NCI-H1417 treated with DMSO at 0.1 percent for 48 hours (cell line): ENCODE results near the gene PIK3R5.
"Not testable (repeated sequence)": the region's sequence is repeated elsewhere in the genome, so short reads cannot be mapped to it uniquely, and the experiment has no call there.

Source experiments
- DNase-seq: peaks from one replicate; lab custom pipeline; 2025; lab: John Stamatoyannopoulos, UW

Gene PIK3R5

DNA sequence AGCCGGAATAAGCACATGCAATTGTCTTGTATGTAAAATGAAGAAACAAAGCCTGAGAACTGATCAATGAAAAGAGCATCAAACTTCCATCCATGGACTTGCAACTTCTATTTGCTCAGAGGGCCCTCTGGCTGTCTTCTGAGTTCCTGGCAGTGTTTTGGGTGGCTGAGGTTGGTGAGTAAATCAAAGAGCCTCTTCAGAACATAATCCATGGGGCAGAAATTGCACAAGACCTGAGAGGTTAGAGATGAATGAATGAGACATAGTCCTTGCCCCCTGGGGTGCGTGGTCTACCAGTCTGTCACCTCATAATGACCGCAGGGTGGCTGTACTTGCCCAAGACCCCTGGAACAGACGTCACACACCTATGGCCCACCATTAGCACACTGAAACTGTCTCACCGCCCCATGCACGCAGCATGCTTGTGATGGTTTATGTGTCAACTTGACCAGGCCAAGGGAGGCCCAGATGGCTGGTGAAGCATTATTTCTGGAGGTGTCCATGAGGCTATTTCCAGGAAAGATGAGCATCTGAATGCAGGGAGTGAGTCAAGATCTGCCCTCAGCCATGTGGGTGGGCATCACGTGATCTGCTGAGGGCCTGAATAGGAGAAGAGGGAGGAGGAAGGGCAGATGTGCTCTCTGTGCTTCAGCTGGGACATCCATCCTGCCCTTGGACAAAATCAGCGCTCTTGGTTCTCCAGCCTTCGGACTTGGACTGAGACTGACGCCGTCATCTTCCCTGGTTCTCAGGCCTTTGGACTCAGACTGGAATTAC lies 106.3 kb downstream of the PIK3R5 start:
- no peak for DNase-seq

GRCh38 chr17:8857919-8858318 lies 107.6 kb downstream of the PIK3R5 start:
- no peak for DNase-seq

GRCh38 chr17:8856869-8857575 lies 108.5 kb downstream of the PIK3R5 start:
- no peak for DNase-seq

DNA sequence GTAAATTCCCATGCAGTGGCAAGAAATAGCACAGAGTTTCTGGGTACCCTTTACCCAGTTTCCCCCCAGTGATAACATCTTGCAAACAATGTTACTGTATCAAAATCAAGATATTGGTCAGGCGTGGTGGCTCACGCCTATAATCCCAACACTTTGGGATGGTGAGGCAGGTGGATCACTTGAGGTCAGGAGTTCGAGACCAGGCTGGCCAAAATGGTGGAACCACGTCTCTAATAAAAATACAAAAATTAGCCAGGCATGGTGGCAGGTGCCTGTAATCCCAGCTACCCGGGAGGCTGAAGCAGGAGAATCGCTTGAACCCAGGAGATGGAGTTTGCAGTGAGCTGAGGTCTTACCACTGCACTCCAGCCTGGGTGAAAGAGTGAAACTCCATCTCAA lies 109.3 kb downstream of the PIK3R5 start:
- DNase-seq, result not testable (repeated sequence)

- DNase-seq, result no peak
Observed at GRCh38 chr17:8855477-8856204, 109.9 kb downstream of the PIK3R5 start.

DNA sequence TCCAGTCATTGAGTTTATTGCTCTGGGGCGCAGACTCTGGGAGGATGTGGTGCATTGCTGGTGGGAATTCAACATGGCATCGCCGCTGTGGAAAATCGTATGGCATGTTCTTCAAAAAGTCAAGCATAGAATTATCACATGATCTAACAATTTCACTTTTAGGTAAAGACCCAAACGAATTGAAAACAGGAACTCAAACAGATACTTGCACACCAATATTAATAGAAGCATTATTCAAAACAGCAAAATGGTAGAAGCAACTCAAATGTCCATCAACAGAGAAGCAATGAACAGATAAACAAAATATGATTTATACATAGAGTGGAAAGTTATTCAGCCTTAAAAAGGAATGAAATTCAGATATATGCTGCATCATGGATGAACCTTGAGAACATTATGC lies 113.9 kb downstream of the PIK3R5 start:
- DNase-seq, result no peak

DNA sequence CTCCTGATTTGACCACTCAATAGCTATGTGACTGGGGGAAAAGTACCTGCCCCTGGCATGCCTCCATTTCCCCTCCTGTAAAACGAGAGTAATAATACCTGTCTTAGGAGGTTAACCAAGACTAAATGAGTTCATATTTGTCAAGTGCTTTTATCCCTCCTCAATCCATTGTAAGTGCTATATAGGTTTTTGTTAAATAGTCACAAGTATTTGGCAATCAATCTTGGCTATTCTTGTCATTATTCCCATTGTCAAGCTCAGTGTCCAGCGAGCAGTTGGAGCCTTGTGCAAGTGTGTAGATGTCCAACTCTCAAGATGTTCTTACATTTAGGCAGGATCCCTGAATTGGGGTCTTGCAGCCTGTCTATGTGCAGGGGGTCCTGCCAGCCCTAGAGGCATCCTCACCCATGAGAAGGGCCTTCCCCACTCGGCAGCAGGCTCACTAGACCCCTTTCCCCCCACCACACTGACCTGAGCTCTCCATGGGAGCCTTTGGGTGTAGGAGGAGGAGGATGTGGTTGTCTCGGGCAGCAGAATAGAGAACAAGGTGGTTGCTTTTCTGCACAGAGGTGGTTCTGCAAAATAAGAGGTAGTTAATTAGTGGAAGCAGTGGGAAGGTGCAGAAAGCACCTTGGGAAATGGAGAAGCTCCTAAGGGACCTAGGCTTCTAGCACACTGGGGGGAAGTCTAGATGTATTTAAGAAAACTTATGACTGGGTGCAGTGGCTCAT lies 116.0 kb downstream of the PIK3R5 start:
- DNase-seq, result no peak

GRCh38 chr17:8847891-8848290 lies 117.6 kb downstream of the PIK3R5 start:
- DNase-seq, result no peak

GRCh38 chr17:8846768-8847211 lies 118.7 kb downstream of the PIK3R5 start:
- no peak for DNase-seq

DNA sequence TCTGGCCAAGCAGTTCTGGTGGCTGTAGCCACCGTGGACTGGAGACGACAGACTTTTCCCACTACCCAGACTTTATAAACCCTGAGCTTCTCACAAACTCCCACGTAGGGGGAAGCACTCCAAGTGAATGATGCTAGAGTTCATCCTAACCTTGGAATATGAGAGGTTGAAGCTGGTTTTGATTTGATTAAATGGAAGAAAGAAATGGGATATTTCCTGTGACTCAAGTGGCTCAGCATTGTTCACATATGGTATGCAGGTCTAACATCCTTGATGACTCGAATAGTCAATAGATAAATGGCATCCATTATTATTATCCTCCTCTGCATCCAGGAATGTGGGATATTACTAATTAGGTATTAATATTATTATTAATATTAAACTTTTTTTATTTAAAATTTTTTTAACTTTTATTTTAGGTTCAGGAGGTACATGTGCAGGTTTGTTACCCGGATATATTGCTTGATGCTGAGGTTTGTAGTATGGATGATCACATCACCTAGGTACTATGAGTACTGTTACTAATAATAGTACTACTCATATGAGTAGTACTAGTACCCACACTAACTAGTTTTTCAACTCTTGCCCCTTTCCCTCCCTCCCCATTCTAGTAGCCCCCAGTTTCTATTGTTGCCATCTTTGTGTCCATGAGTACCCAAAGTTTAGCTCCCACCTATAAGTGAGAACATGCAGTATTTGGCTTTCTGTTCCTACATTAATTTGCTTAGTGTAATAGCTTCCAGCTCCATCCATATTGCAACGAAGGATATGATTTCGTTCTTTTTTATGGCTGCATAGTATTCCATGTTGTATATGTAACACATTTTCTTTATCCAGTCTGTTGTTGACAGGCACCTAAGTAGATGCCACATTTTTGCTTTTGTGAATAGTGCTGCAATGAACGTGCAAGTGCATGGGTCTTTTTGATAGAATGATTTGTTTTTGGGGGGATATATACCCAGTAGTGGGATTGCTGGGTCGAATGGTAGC lies 121.0 kb downstream of the PIK3R5 start:
- no peak for DNase-seq

DNA sequence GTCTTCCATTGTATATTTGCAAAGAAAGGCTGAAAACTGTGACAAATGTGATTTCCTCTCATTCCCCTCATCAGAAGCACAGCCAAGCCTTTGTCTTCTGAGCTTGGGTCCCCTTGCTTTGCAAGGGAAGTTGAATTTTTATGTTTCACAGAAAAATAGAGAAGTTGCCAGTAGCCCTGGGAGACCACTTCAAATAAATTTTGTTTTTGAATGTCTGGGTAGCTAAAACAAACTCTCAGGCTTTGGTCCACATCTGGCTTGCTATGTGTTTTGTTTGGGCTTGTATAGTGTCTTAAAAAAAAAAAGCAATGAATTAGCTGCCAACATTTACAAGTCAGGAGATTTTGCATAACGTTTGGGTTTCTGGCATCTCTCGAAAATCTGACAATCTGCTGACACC lies 122.2 kb downstream of the PIK3R5 start:
- no peak for DNase-seq

DNA sequence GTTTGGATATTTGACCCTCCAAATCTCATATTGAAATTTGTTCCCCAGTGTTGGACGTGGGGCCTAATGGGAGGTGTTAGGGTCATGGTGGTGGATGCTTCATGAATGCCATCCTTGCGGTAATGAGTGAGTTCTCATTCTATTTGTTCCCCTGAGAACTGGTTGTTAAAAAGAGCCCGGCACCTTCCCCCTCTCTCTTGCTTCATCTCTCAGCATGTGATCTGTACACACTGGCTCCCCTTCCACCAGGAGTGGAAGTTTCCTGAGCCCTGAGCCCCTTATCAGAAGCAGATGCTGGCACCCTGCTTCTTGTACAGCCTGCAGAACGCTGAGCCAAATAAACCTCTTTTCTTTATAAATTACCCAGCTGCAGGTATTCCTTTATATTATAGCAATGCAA lies 123.7 kb downstream of the PIK3R5 start:
- no peak for DNase-seq

GRCh38 chr17:8839410-8839935 lies 126.0 kb downstream of the PIK3R5 start:
- no peak for DNase-seq

DNA sequence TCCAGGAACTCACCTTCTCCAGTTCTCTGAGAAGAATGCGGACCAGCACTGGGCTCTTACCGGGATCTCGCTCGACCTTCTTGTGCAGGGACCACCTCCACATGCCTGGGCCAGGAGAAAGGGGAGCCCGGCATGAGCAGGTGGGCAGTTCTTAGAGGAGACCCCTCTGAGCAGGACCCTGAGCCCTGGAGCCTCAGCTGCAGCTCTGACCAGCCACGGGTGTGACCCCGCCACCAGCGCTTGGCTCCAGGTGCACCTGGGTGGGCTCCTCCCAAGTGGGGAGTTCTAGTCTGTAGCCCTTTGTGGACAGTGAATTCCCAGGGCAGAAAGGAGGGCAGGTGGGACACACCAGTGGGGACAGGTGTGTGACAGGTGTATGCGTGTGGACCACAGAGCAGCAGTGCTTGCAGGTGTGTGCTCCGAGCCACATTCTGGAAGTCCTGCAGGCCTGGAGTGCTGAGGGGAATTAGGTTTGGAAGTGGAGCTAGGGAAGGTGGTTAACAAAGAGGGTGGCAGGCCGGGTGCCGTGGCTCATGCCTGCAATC lies 126.9 kb downstream of the PIK3R5 start:
- no peak for DNase-seq

GRCh38 chr17:8837563-8838075 lies 127.9 kb downstream of the PIK3R5 start:
- no peak for DNase-seq

DNA sequence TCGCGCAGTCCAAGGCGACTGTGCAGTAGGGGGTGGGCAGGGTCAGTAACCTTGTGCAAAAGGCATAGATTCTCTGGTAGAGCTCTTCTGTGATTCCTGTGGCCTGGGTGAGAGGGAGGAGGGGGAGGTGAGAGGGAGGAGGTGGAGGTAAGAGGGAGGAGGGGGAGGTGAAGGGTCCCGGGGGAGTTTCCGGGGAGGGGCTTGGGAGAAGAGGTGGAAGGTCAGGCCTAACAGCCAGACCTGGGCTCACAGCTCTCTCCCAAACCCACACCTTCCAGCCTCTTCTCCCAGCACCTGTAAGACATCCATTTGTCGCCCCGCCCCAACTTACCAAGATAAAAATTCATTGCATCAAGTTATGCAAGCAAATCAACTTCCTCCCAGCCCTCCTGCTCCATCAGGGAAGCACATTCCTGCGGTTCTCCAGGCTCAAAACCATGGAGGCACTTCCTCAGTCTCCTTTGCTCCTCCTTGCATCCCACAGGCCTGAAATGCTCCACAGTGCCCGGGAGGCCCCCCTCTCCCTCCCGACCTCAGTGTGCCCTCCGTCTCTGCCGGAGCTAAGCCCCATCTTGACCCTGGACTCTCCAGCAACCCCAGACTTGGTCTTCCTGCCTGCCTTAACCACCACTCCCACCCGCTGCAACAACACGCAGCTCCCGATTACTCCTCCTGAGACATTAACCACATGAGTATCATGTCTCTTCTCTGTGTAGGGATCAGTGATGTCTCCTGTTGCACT lies 128.5 kb downstream of the PIK3R5 start:
- no peak for DNase-seq

DNA sequence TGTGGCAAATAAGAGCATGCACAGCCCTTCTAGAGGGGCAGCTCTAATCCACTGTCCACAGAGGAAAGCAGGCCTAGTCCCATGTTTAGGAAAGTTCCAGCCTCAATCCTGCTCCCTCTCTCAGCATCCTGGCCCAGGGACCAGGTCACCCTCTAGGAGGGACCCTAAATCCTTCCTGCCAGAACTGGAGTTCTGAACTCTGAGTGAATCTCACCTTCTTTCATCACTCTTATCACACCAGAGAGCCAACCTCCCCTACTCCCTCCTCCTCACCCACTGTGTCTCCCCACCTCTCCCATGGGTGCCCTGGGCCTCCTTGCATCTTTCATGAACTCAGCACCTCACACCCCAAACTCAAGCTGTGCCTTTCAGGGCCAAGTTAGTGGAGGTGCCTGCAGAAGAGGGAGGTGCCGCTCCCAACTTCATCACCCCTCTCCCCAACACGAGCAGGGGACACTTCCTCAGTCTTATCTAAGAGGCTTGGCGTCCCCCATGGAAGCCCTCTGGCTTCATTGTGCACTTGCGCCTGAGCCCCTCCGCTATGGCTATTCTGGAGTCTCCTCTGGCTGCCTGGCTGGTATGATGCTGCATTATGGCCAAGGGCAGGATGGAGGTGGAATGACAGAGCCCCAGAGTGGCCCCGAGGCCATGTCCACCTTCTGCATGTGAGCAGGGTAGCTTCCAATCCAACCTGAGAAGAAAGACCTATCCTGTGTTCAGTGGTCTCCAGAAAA lies 129.7 kb downstream of the PIK3R5 start:
- no peak for DNase-seq

- no peak for DNase-seq
Observed at GRCh38 chr17:8835106-8835505, 130.4 kb downstream of the PIK3R5 start.
